OCI-LY7 (cell line): ENCODE data around the gene TPSD1. TPM values are rescaled to one million over a fixed set of nuclear protein-coding genes. Genes with fewer than 3 reads are reported as not detected.
"Not testable (repeated sequence)": the region's sequence is repeated elsewhere in the genome, so short reads cannot be mapped to it uniquely, and the experiment has no call there.

Experiments
- BruUV-seq: library from RNA; stranded (reverse); fragments of 400-500 nt; replicated peaks from 2 replicates; lab custom pipeline; 2021; lab: Mats Ljungman, UMichigan
- CTCF ChIA-PET: fragments of 300-600 bp; sonication (Branson Sonifier 250); formaldehyde crosslinking; loops from one replicate; lab custom pipeline; 2022; ENCODE audit warnings: antibody characterized with exemption; ENCODE audit not compliant: unreplicated experiment; lab: Charles Lee
- POLR2A ChIA-PET: fragments of 300-600 bp; sonication (Branson Sonifier 250); formaldehyde crosslinking; loops from one replicate; lab custom pipeline; 2022; ENCODE audit warnings: antibody characterized with exemption; lab: Charles Lee
- DNase-seq: peaks from one replicate; pipeline ENCODE4 v3.0.0-alpha.2; 2015; ENCODE audit warnings: low spot score
- H2AFZ ChIP-seq: fragments of 200-600 bp; sonication (generic), shearing (Covaris generic); 2 replicates; pipeline ENCODE4 v1.6.1; 2014; ENCODE audit warnings: mild to moderate bottlenecking, antibody characterized with exemption, low read length, moderate library complexity
- H3K27ac ChIP-seq: fragments of 200-600 bp; sonication (generic); 2 replicates; pipeline ENCODE4 v1.5.1; 2014; ENCODE audit warnings: mixed run types, low read depth, mild to moderate bottlenecking, moderate library complexity, low read length, inconsistent platforms; ENCODE audit not compliant: poor library complexity, severe bottlenecking
- H3K36me3 ChIP-seq: fragments of 200-600 bp; sonication (generic); 2 replicates; pipeline ENCODE4 v1.6.1; 2014; ENCODE audit warnings: mild to moderate bottlenecking, antibody characterized with exemption, low read length, moderate library complexity, mixed read lengths; ENCODE audit not compliant: insufficient read depth
- H3K4me1 ChIP-seq: fragments of 200-600 bp; sonication (generic); 2 replicates; pipeline ENCODE4 v1.5.1; 2014; ENCODE audit warnings: mild to moderate bottlenecking, low read length; ENCODE audit not compliant: insufficient read depth, poor library complexity, severe bottlenecking
- H3K4me2 ChIP-seq: fragments of 200-600 bp; sonication (generic); 2 replicates; pipeline ENCODE4 v1.6.1; 2014; ENCODE audit warnings: mild to moderate bottlenecking, low read length
- H3K4me3 ChIP-seq: fragments of 200-600 bp; sonication (generic); 2 replicates; pipeline ENCODE4 v1.5.1; 2014; ENCODE audit warnings: mild to moderate bottlenecking, low read depth, low read length; ENCODE audit not compliant: poor library complexity, severe bottlenecking
- H3K79me2 ChIP-seq: fragments of 200-600 bp; sonication (generic); 2 replicates; pipeline ENCODE4 v1.6.1; 2016; ENCODE audit warnings: low read depth, mild to moderate bottlenecking, low read length, moderate library complexity, mixed read lengths; ENCODE audit not compliant: insufficient read depth
- H3K9me2 ChIP-seq: fragments of 200-600 bp; sonication (generic); 2 replicates; pipeline ENCODE4 v1.6.1; 2016; ENCODE audit warnings: mild to moderate bottlenecking, low read length, mixed read lengths; ENCODE audit not compliant: insufficient read depth
- H3K9me3 ChIP-seq: fragments of 200-600 bp; sonication (generic); 2 replicates; pipeline ENCODE4 v1.6.1; 2014; ENCODE audit warnings: mild to moderate bottlenecking, mixed run types, low read length, mixed read lengths
- H4K20me1 ChIP-seq: fragments of 200-600 bp; sonication (generic); 2 replicates; pipeline ENCODE4 v1.6.1; 2014; ENCODE audit warnings: mild to moderate bottlenecking, antibody characterized with exemption, low read length, moderate library complexity, mixed read lengths; ENCODE audit not compliant: insufficient read depth
- intact Hi-C: fragments of 100-400 bp; cut with micrococcal nuclease; formaldehyde crosslinking; loops from one replicate; pipeline ENCODE4 v1.10.0; 2022; ENCODE audit not compliant: unreplicated experiment
- total RNA-seq, 2 experiments: library from RNA; depleted of rRNA in 1 of 2; stranded (reverse); fragments of >200 nt in 1 of 2; shearing (Covaris generic) in 1 of 2; gene quantifications; 2 replicates each; pipeline ENCODE4 v1.2.3, GENCODE V29; 2014 to 2022

TPSD1 gene
- total RNA-seq, 2 experiments from 2014 or later, result not detected

- intact Hi-C loops, H3K9me2 ChIP-seq, CTCF ChIA-PET, H3K4me1 ChIP-seq, DNase-seq, H3K36me3 ChIP-seq, H3K27ac ChIP-seq, POLR2A ChIA-PET, H3K4me3 ChIP-seq, H3K9me3 ChIP-seq, H3K79me2 ChIP-seq, H2AFZ ChIP-seq, BruUV-seq, H3K4me2 ChIP-seq, H4K20me1 ChIP-seq: not testable (repeated sequence)
Measured at GRCh38 chr16:1226692-1227091, 29.2 kb upstream of the TPSD1 start.

GRCh38 chr16:1228227-1228626 is 27.6 kb upstream of the TPSD1 start:
- DNase-seq, H3K27ac ChIP-seq, BruUV-seq, H3K36me3 ChIP-seq, H3K79me2 ChIP-seq, H4K20me1 ChIP-seq, H3K9me3 ChIP-seq, H3K4me3 ChIP-seq, CTCF ChIA-PET, H3K4me2 ChIP-seq, H3K9me2 ChIP-seq, H3K4me1 ChIP-seq, H2AFZ ChIP-seq, intact Hi-C loops, POLR2A ChIA-PET: not testable (repeated sequence)

GRCh38 chr16:1229476-1229875 is 26.4 kb upstream of the TPSD1 start:
- BruUV-seq, H3K27ac ChIP-seq, intact Hi-C loops: not testable (repeated sequence)

GRCh38 chr16:1230084-1230470 is 25.8 kb upstream of the TPSD1 start, which contains the start of gene TPSB2:
TPSB2 (minus strand) TSS chr16:1230184; CDS start chr16:1229951, 233 bp downstream.
- DNase-seq, H3K9me3 ChIP-seq, H3K4me1 ChIP-seq, CTCF ChIA-PET, H4K20me1 ChIP-seq, intact Hi-C loops, H3K27ac ChIP-seq, H3K4me3 ChIP-seq, H3K36me3 ChIP-seq, POLR2A ChIA-PET, BruUV-seq, H3K9me2 ChIP-seq, H3K4me2 ChIP-seq, H2AFZ ChIP-seq, H3K79me2 ChIP-seq: not testable (repeated sequence)

More at GRCh38 chr16:1229476-1229875, 26.4 kb upstream of the TPSD1 start:
- POLR2A ChIA-PET, H3K4me1 ChIP-seq, H3K9me3 ChIP-seq, DNase-seq, H2AFZ ChIP-seq, H3K4me3 ChIP-seq, H3K4me2 ChIP-seq, H3K79me2 ChIP-seq, H3K9me2 ChIP-seq, H3K36me3 ChIP-seq, CTCF ChIA-PET, H4K20me1 ChIP-seq: not testable (repeated sequence)

- BruUV-seq, H3K4me1 ChIP-seq, H3K9me3 ChIP-seq, H3K79me2 ChIP-seq, H2AFZ ChIP-seq, H3K4me2 ChIP-seq, intact Hi-C loops, H3K9me2 ChIP-seq, H3K4me3 ChIP-seq, CTCF ChIA-PET, DNase-seq, H3K36me3 ChIP-seq, H3K27ac ChIP-seq, H4K20me1 ChIP-seq: not testable (repeated sequence)
- POLR2A ChIA-PET, result interaction anchor here (0.7 kb wide), 1 partner anchor 374 kb away, joined by 5 read pairs; no protein-coding TSS in a partner anchor
Measured at GRCh38 chr16:1230471-1231212, 25.2 kb upstream of the TPSD1 start.

- H4K20me1 ChIP-seq, H3K9me3 ChIP-seq, H3K27ac ChIP-seq, H2AFZ ChIP-seq, CTCF ChIA-PET, H3K9me2 ChIP-seq, H3K79me2 ChIP-seq, H3K4me3 ChIP-seq, BruUV-seq, H3K4me2 ChIP-seq, intact Hi-C loops, H3K4me1 ChIP-seq, H3K36me3 ChIP-seq, DNase-seq: not testable (repeated sequence)
- POLR2A ChIA-PET, result interaction anchor here (0.7 kb wide), 1 partner anchor 375 kb away, joined by 5 read pairs; no protein-coding TSS in a partner anchor
Measured at GRCh38 chr16:1231301-1231700, 24.6 kb upstream of the TPSD1 start.
